ENCODE data around the gene FMO1. TPM values are rescaled to one million over a fixed set of nuclear protein-coding genes. Genes with fewer than 3 reads are reported as not detected.

FMO1 gene
- under 1 TPM in 1 of 2 donors, not detected in 1; 0.28 TPM for total RNA-seq

DNA sequence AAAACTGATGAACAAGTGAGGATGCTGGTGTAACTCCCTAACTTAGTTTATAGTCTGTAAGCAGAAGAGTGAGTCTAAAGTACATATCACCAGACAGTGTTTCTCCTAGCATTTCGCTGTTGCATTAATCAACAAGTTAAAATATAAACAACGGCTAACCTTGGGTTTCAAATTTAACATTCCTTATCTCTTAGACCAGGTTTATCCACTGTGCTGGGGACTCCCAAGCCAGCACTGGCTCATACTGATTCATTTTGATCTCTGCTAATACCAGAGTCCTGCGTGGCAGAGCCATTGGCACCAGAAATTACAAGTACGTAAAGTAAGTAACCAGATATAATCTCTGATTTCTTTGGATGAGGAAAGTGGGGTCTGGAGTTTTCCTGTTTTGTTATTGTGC lies at the start of gene FMO1:
Gene FMO1 (plus strand): TSS at position 193 of the 400 bp plus-strand sequence. CDS start 9,594 bp downstream, outside the sequence.
- H3K4me1 ChIP-seq (replicated peaks), result no peaks in the 10 kb centered on the region
- H3K27me3 ChIP-seq (replicated peaks; ENCODE audit: insufficient read depth), result no peaks in the 10 kb centered on the region
- H3K9me3 ChIP-seq, result no peaks in the 10 kb centered on the region
- WGBS, result 39% methylated on average over 4 of the region's 4 CpGs
- H3K36me3 ChIP-seq, result no peaks in the 10 kb centered on the region
- DNase-seq (ENCODE audit: low spot score), result no peak
- intact Hi-C loops (cut with DNase I), result loop anchor here (5.0 kb wide), 1 partner anchor 64 kb away; the partner anchor contains the start of gene FMO4
- TF ChIP-seq, protein P1, sequence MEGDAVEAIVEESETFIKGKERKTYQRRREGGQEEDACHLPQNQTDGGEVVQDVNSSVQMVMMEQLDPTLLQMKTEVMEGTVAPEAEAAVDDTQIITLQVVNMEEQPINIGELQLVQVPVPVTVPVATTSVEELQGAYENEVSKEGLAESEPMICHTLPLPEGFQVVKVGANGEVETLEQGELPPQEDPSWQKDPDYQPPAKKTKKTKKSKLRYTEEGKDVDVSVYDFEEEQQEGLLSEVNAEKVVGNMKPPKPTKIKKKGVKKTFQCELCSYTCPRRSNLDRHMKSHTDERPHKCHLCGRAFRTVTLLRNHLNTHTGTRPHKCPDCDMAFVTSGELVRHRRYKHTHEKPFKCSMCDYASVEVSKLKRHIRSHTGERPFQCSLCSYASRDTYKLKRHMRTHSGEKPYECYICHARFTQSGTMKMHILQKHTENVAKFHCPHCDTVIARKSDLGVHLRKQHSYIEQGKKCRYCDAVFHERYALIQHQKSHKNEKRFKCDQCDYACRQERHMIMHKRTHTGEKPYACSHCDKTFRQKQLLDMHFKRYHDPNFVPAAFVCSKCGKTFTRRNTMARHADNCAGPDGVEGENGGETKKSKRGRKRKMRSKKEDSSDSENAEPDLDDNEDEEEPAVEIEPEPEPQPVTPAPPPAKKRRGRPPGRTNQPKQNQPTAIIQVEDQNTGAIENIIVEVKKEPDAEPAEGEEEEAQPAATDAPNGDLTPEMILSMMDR (IDR thresholded peaks at IDR 0.05), result no peak
- TF ChIP-seq POLR2A (IDR thresholded peaks at IDR 0.05) (no peak), POLR2AphosphoS5 (IDR thresholded peaks at IDR 0.05) (no peak)
- no peak within 1 kb of the TSS for H3K4me3 ChIP-seq
- H3K27ac ChIP-seq, result no peak within 1 kb of the TSS

DNA sequence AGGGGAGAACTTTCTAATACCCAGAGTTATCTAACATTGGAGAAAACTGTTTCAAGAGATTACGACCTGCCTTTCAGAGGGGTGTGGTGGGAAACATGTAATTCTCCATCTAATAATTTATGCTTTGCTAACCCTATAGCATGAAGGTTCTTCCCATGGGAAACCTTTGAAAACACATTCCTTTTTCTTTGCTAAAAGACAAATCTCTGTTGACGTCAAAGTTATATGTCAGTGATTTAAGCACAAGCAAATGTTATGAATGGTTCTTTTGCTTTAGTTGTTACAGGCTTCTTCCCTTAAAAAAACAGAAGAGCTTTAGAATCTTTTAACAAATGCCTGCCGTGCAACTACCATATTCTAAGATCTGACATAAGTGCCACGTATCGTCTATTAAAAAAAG lies 44.0 kb upstream of the FMO1 start:
- intact Hi-C loops (cut with DNase I), result no loop called here
- Histone ChIP-seq H3K4me1 (replicated peaks) (no peaks in the 10 kb centered on the region), H3K27ac (no peak overlapping the region), H3K27me3 (replicated peaks; ENCODE audit: insufficient read depth) (no peaks in the 10 kb centered on the region), H3K4me3 (no peak overlapping the region), H3K9me3 (no peaks in the 10 kb centered on the region), H3K36me3 (no peaks in the 10 kb centered on the region)
- DNase-seq (ENCODE audit: low spot score), result no peak
- WGBS, result 89% methylated on average over 5 of the region's 5 CpGs
- TF ChIP-seq POLR2AphosphoS5 (IDR thresholded peaks at IDR 0.05) (no peak), POLR2A (IDR thresholded peaks at IDR 0.05) (no peak)
- TF ChIP-seq, protein P1 (IDR thresholded peaks at IDR 0.05), result no peak

DNA sequence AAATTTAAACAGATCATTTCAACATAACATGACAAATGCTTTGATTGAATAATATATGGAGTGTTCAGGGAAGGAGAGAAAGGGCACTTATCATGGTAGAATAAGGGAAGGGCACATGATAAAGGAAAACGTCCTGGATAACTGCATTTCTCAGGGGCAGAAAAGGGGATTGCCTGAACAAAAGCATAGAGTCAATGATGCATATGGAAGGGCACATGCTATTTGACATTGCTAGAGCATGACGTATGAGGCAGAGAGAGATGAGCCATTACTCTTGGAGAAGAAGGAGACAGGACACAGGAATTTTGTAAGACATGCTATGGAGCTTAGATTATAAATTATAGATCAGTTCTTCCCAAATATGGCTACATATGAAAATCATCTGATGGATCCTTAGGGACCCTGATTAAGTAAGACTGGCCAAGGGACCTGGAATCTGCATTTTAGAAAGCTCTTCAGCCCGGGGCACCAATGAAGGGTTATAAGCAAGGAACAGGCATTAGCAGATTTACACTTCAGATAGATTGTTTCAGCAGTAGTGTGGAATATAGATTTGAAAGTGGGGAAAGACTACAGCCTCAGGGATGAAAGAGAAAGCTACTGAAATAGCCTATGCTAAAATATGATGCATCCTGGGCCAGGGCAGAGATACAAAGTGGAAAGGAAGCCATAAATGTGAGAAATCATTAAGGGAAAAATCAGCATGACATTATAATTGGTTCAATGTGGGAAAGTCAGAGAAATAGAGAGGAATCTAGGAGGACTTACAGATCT lies 41.9 kb upstream of the FMO1 start:
- no peaks in the 10 kb centered on the region for H3K27me3 ChIP-seq (replicated peaks; ENCODE audit: insufficient read depth)
- no peak overlapping the region for H3K4me3 ChIP-seq
- H3K4me1 ChIP-seq (replicated peaks), result no peaks in the 10 kb centered on the region
- no peak overlapping the region for H3K27ac ChIP-seq
- no peak for DNase-seq (ENCODE audit: low spot score)
- intact Hi-C loops (cut with DNase I), result no loop called here
- H3K9me3 ChIP-seq, result no peaks in the 10 kb centered on the region
- 80% methylated on average over 3 of the region's 3 CpGs for WGBS
- no peak for TF ChIP-seq POLR2AphosphoS5 (IDR thresholded peaks at IDR 0.05)
- no peak for TF ChIP-seq POLR2A (IDR thresholded peaks at IDR 0.05)
- TF ChIP-seq, protein P1 (IDR thresholded peaks at IDR 0.05), result no peak
- H3K36me3 ChIP-seq, result no peaks in the 10 kb centered on the region

- TF ChIP-seq, protein P1 (IDR thresholded peaks at IDR 0.05), result no peak
- H3K4me3 ChIP-seq, result no peak overlapping the region
- no peak overlapping the region for H3K27ac ChIP-seq
- no peaks in the 10 kb centered on the region for H3K36me3 ChIP-seq
- H3K27me3 ChIP-seq (replicated peaks; ENCODE audit: insufficient read depth), result no peaks in the 10 kb centered on the region
- DNase-seq (ENCODE audit: low spot score), result no peak
- no peaks in the 10 kb centered on the region for H3K9me3 ChIP-seq
- no peaks in the 10 kb centered on the region for H3K4me1 ChIP-seq (replicated peaks)
- intact Hi-C loops (cut with DNase I), result no loop called here
- 100% methylated on average over 1 of the region's 1 CpG for WGBS
These were observed 41.3 kb upstream of the FMO1 start for GRCh38 chr1:171206978-171207355.

DNA sequence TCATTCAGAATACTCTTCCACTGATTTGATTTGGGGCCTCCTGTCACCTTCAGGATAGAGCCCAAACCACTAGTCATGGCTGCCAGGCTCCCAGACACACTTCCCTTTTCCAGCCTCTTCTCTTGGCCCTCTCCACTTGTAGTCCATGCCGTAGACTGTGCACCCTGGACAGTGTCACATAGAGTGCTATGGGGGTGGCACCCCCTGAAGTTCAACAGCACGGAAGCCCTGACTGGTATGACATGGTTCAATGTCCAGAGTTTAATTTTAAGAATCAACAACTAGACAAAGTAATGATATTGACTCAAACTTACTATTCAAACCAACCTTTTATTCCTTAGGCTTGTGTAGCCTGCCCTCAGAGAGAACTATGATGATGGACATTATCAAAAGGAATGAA lies 40.9 kb upstream of the FMO1 start:
- Histone ChIP-seq H3K4me3 (no peak overlapping the region), H3K27ac (no peak overlapping the region), H3K9me3 (no peaks in the 10 kb centered on the region), H3K36me3 (no peaks in the 10 kb centered on the region), H3K27me3 (replicated peaks; ENCODE audit: insufficient read depth) (no peaks in the 10 kb centered on the region), H3K4me1 (replicated peaks) (no peaks in the 10 kb centered on the region)
- intact Hi-C loops (cut with DNase I), result no loop called here
- WGBS, result 62% methylated on average over 2 of the region's 2 CpGs
- TF ChIP-seq POLR2A (IDR thresholded peaks at IDR 0.05) (no peak), POLR2AphosphoS5 (IDR thresholded peaks at IDR 0.05) (no peak)
- TF ChIP-seq, protein P1 (IDR thresholded peaks at IDR 0.05), result no peak
- no peak for DNase-seq (ENCODE audit: low spot score)

Data from prostate gland (tissue), 2 donors.